ENCODE data around the gene POMT1.

DNA sequence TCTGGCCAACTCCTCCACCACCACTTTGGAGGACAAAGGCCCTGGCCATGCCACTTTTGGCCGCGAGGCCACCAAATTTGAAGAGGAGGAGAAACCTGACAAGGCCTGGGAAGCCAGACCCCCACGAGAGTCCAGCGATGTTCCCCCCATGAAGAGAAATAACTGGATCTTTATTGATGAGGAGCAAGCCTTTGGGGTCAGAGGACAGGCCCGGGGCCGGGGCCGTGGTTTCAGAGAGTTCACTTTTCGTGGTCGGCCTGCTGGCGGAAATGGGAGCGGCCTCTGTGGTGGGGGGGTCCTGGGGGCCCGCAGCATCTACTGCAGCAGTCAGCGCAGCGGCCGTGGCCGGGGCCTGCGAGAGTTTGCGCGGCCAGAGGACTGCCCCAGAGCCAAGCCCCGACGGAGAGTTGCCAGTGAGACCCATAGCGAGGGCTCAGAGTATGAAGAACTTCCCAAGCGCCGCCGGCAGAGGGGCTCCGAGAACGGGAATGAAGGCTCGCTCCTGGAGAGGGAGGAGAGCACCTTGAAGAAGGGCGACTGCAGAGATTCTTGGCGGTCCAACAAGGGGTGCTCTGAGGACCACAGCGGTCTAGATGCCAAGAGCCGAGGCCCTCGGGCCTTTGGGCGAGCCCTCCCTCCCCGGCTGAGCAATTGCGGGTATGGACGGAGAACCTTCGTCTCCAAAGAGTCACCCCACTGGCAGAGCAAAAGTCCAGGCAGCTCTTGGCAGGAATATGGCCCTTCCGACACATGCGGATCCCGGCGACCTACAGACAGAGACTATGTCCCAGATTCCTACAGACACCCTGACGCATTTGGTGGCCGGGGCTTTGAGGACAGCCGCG, 27.4 kb upstream of the POMT1 start:
- TF ChIP-seq POLR2AphosphoS5 (IDR thresholded peaks at IDR 0.05; ENCODE audit: low read depth, low read length) (no peak), SIN3A (IDR thresholded peaks at IDR 0.05; ENCODE audit: borderline replicate concordance, insufficient read depth, low read depth, low read length) (no peak), TCF7L2 (IDR thresholded peaks at IDR 0.05; ENCODE audit: low read depth, low read length) (no peak)
- TF ChIP-seq, protein P1, sequence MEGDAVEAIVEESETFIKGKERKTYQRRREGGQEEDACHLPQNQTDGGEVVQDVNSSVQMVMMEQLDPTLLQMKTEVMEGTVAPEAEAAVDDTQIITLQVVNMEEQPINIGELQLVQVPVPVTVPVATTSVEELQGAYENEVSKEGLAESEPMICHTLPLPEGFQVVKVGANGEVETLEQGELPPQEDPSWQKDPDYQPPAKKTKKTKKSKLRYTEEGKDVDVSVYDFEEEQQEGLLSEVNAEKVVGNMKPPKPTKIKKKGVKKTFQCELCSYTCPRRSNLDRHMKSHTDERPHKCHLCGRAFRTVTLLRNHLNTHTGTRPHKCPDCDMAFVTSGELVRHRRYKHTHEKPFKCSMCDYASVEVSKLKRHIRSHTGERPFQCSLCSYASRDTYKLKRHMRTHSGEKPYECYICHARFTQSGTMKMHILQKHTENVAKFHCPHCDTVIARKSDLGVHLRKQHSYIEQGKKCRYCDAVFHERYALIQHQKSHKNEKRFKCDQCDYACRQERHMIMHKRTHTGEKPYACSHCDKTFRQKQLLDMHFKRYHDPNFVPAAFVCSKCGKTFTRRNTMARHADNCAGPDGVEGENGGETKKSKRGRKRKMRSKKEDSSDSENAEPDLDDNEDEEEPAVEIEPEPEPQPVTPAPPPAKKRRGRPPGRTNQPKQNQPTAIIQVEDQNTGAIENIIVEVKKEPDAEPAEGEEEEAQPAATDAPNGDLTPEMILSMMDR (IDR thresholded peaks at IDR 0.05), result no peak
- TF ChIP-seq, protein P2, sequence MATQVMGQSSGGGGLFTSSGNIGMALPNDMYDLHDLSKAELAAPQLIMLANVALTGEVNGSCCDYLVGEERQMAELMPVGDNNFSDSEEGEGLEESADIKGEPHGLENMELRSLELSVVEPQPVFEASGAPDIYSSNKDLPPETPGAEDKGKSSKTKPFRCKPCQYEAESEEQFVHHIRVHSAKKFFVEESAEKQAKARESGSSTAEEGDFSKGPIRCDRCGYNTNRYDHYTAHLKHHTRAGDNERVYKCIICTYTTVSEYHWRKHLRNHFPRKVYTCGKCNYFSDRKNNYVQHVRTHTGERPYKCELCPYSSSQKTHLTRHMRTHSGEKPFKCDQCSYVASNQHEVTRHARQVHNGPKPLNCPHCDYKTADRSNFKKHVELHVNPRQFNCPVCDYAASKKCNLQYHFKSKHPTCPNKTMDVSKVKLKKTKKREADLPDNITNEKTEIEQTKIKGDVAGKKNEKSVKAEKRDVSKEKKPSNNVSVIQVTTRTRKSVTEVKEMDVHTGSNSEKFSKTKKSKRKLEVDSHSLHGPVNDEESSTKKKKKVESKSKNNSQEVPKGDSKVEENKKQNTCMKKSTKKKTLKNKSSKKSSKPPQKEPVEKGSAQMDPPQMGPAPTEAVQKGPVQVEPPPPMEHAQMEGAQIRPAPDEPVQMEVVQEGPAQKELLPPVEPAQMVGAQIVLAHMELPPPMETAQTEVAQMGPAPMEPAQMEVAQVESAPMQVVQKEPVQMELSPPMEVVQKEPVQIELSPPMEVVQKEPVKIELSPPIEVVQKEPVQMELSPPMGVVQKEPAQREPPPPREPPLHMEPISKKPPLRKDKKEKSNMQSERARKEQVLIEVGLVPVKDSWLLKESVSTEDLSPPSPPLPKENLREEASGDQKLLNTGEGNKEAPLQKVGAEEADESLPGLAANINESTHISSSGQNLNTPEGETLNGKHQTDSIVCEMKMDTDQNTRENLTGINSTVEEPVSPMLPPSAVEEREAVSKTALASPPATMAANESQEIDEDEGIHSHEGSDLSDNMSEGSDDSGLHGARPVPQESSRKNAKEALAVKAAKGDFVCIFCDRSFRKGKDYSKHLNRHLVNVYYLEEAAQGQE (IDR thresholded peaks at IDR 0.05; ENCODE audit: insufficient read depth in 1 of 2, low read depth in 2 of 2, low read length in 1 of 2), result no peak
